DND-41 (cell line): Measurements from ENCODE around the gene PRR5L.

ENCODE experiments used
- ATAC-seq: fragments of 200-7000 bp; cut with Tn5 transposase; 3 replicates; pipeline ENCODE4 v1.9.1; 2021; ENCODE audit warnings: low read depth; ENCODE audit not compliant: insufficient read depth
- DNase-seq: peaks from one replicate; pipeline ENCODE4 v3.0.0-alpha.2; 2020
- H2AFZ ChIP-seq: 2 replicates; pipeline ENCODE4 v1.6.0; 2012; ENCODE audit warnings: low read depth, low read length
- H3K27ac ChIP-seq: 2 replicates; pipeline ENCODE4 v1.5.1; 2012; ENCODE audit warnings: low read length, inconsistent platforms
- H3K27me3 ChIP-seq: fragments of 200-600 bp; sonication (generic); 2 replicates; pipeline ENCODE4 v1.6.0; 2012; ENCODE audit warnings: low read length, mild to moderate bottlenecking, inconsistent platforms; ENCODE audit not compliant: insufficient read depth, poor library complexity
- H3K36me3 ChIP-seq: 2 replicates; pipeline ENCODE4 v1.5.1; 2012; ENCODE audit warnings: low read length, inconsistent platforms; ENCODE audit not compliant: insufficient read depth
- H3K4me1 ChIP-seq: 2 replicates; pipeline ENCODE4 v1.5.1; 2012; ENCODE audit warnings: mild to moderate bottlenecking, low read length; ENCODE audit not compliant: insufficient read depth
- H3K4me2 ChIP-seq: 2 replicates; pipeline ENCODE4 v1.6.0; 2012; ENCODE audit warnings: mild to moderate bottlenecking, moderate library complexity, low read length, inconsistent platforms; ENCODE audit not compliant: insufficient read depth
- H3K4me3 ChIP-seq, 2 experiments: fragments of 200-600 bp in 1 of 2; shearing (Covaris generic) in 1 of 2; 2 replicates each; pipeline ENCODE4 v1.5.1; 2012 to 2016; ENCODE audit warnings: inconsistent platforms in 2 of 2, low read length in 2 of 2, mild to moderate bottlenecking in 2 of 2, low read depth in 1 of 2, moderate library complexity in 1 of 2
- H3K79me2 ChIP-seq: 2 replicates; pipeline ENCODE4 v1.6.0; 2012; ENCODE audit warnings: low read length, inconsistent platforms; ENCODE audit not compliant: insufficient read depth
- H3K9ac ChIP-seq: 2 replicates; pipeline ENCODE4 v1.6.0; 2012; ENCODE audit warnings: low read depth, mild to moderate bottlenecking, inconsistent platforms, low read length, moderate library complexity
- H3K9me3 ChIP-seq: 2 replicates; pipeline ENCODE4 v1.5.1; 2012; ENCODE audit warnings: low read length, moderate library complexity, mild to moderate bottlenecking, inconsistent platforms; ENCODE audit not compliant: insufficient read depth, severe bottlenecking
- H4K20me1 ChIP-seq: 2 replicates; pipeline ENCODE4 v1.6.0; 2012; ENCODE audit warnings: low read length; ENCODE audit not compliant: insufficient read depth
- CTCF ChIP-seq: IDR thresholded peaks from 2 replicates; pipeline ENCODE4 v1.5.1; 2012; ENCODE audit warnings: borderline replicate concordance, low read length, moderate library complexity, mild to moderate bottlenecking; ENCODE audit not compliant: poor library complexity, severe bottlenecking; ENCODE audit errors: extremely low read depth
- EZH2 ChIP-seq: IDR thresholded peaks from 3 replicates; pipeline ENCODE4 v1.6.1; 2012; ENCODE audit warnings: borderline replicate concordance, low read depth, mild to moderate bottlenecking, moderate library complexity, low read length, inconsistent platforms; ENCODE audit not compliant: severe bottlenecking

Gene PRR5L

GRCh38 chr11:36375353-36376008 lies 79.4 kb downstream of the PRR5L start:
- H3K79me2 ChIP-seq, result no peaks in the 10 kb centered on the region
- peaks cover 80% of the 10 kb centered on the region for H3K27me3 ChIP-seq
- peaks cover 20% of the 10 kb centered on the region for H3K4me1 ChIP-seq
- DNase-seq, result no peak
- no peak overlapping the region for H2AFZ ChIP-seq
- H3K4me3 ChIP-seq, result no peak overlapping the region
- TF ChIP-seq CTCF (no peak), EZH2 (peak; percentile 91)
- no peak overlapping the region for H3K9ac ChIP-seq
- H4K20me1 ChIP-seq, result peaks cover 5% of the 10 kb centered on the region
- H3K36me3 ChIP-seq, result no peaks in the 10 kb centered on the region
- H3K27ac ChIP-seq, result no peak overlapping the region
- H3K4me2 ChIP-seq, result no peak overlapping the region
- no peaks in the 10 kb centered on the region for H3K9me3 ChIP-seq
- ATAC-seq, result no peak

- Histone ChIP-seq H3K4me3 (peak overlapping the region; percentile 9 to 57; a peak in 3 of 4 replicates), H3K9me3 (no peaks in the 10 kb centered on the region), H3K36me3 (no peaks in the 10 kb centered on the region), H3K4me2 (peak overlapping the region; percentile 83), H3K27me3 (peaks cover 81% of the 10 kb centered on the region), H3K4me1 (peaks cover 20% of the 10 kb centered on the region), H2AFZ (peak overlapping the region; percentile 4; the same call in 1 of the 2 replicates), H3K9ac (peak overlapping the region; percentile 2; the same call in 1 of the 2 replicates), H3K27ac (no peak overlapping the region), H3K79me2 (no peaks in the 10 kb centered on the region), H4K20me1 (peaks cover 5% of the 10 kb centered on the region)
- peak; percentile 33 for ATAC-seq
- TF ChIP-seq EZH2 (peak; percentile 93), CTCF (no peak)
- peak; percentile 15 for DNase-seq
Observed at GRCh38 chr11:36376009-36376887, 80.2 kb downstream of the PRR5L start.

GRCh38 chr11:36376888-36377758 lies 81.0 kb downstream of the PRR5L start:
- Histone ChIP-seq H3K4me1 (peaks cover 20% of the 10 kb centered on the region), H3K27me3 (peaks cover 77% of the 10 kb centered on the region), H3K9ac (peak overlapping the region; percentile 30; the same call in 1 of the 2 replicates), H3K4me2 (peak overlapping the region; percentile 83), H2AFZ (peak overlapping the region; percentile 41), H3K27ac (no peak overlapping the region), H3K79me2 (no peaks in the 10 kb centered on the region), H3K36me3 (no peaks in the 10 kb centered on the region), H3K9me3 (no peaks in the 10 kb centered on the region), H4K20me1 (peaks cover 5% of the 10 kb centered on the region), H3K4me3 (peak overlapping the region; percentile 9 to 57; a peak in 3 of 4 replicates)
- ATAC-seq (peak; percentile 66), DNase-seq (peak; percentile 43)
- TF ChIP-seq CTCF (peak; percentile 49), EZH2 (peak; percentile 51)
